ENCODE measurements around the gene GLS.

The GLS gene

GRCh38 chr2:190996338-190996946, 115.8 kb downstream of the GLS start:
- DNase-seq (ENCODE audit: low read depth), result peak; percentile 17

- DNase-seq (ENCODE audit: low read depth), result no peak
Observed at GRCh38 chr2:190996947-190997346, 116.3 kb downstream of the GLS start.

GRCh38 chr2:190997526-190998113, 117.0 kb downstream of the GLS start:
- no peak for DNase-seq (ENCODE audit: low read depth)

- no peak for DNase-seq (ENCODE audit: low read depth)
Observed at GRCh38 chr2:190999058-190999457, 118.4 kb downstream of the GLS start.

- peak; percentile 18 for DNase-seq (ENCODE audit: low read depth)
Observed at GRCh38 chr2:190999949-191000665, 119.5 kb downstream of the GLS start.

- DNase-seq (ENCODE audit: low read depth), result no peak
Observed at GRCh38 chr2:191001032-191001431, 120.4 kb downstream of the GLS start.

GRCh38 chr2:191001624-191002023, 121.0 kb downstream of the GLS start:
- DNase-seq (ENCODE audit: low read depth), result no peak

GRCh38 chr2:191003405-191004309, 123.0 kb downstream of the GLS start:
- DNase-seq (ENCODE audit: low read depth), result no peak

- DNase-seq (ENCODE audit: low read depth), result no peak
Observed at GRCh38 chr2:191006297-191006696, 125.7 kb downstream of the GLS start.

- DNase-seq (ENCODE audit: low read depth), result no peak
Observed at GRCh38 chr2:191006997-191007783, 126.6 kb downstream of the GLS start.

GRCh38 chr2:191008286-191008685, 127.7 kb downstream of the GLS start:
- no peak for DNase-seq (ENCODE audit: low read depth)

GRCh38 chr2:191009541-191010374, 129.1 kb downstream of the GLS start:
- peak; percentile 33 for DNase-seq (ENCODE audit: low read depth)

GRCh38 chr2:191010887-191011885, 130.6 kb downstream of the GLS start:
- DNase-seq (ENCODE audit: low read depth), result no peak

GRCh38 chr2:191012346-191012745, 131.7 kb downstream of the GLS start:
- no peak for DNase-seq (ENCODE audit: low read depth)

- DNase-seq (ENCODE audit: low read depth), result peak; percentile 41
Observed at GRCh38 chr2:191012845-191013681, 132.4 kb downstream of the GLS start.

GRCh38 chr2:191013682-191013931, 133.0 kb downstream of the GLS start:
- no peak for DNase-seq (ENCODE audit: low read depth)

GRCh38 chr2:191013932-191014652, 133.5 kb downstream of the GLS start, which contains the start of gene STAT1:
STAT1 (minus strand) TSS chr2:191014171; CDS start chr2:191010003, 4,168 bp downstream.
- DNase-seq (ENCODE audit: low read depth), result peak; percentile 91

GRCh38 chr2:191014653-191015020, 134.0 kb downstream of the GLS start:
- DNase-seq (ENCODE audit: low read depth), result no peak

All from fibroblast of gingiva (primary cell).